HG03460 (cell line): Measurements from ENCODE around the gene ZMYND8.
"Not testable (repeated sequence)": the region's sequence is repeated elsewhere in the genome, so short reads cannot be mapped to it uniquely, and the experiment has no call there.

ENCODE experiments used
- ATAC-seq: cut with Tn5 transposase; IDR thresholded peaks from one replicate; pipeline ENCODE4 v1.9.1; 2021; ENCODE audit not compliant: unreplicated experiment

ZMYND8 gene

DNA sequence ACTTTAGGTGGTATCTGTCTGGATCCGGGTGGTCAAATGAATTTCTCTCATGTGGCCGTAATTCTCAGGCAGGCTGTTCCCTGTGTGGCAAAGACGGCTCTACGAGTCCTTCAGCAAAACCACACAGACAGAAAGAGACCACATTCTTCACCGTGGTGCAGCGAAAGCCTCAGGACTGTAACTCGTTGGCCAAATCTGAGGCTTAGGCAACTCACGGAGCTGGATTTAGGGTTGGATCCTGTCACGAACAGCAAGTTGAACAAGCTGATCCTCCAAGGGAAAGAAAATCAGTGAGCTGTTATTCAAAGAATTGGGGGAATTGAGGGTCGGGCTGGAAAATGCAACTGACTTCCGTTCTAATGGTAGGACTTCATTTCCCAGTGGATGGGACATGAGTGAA, 167.4 kb downstream of the ZMYND8 start:
- no peak for ATAC-seq

DNA sequence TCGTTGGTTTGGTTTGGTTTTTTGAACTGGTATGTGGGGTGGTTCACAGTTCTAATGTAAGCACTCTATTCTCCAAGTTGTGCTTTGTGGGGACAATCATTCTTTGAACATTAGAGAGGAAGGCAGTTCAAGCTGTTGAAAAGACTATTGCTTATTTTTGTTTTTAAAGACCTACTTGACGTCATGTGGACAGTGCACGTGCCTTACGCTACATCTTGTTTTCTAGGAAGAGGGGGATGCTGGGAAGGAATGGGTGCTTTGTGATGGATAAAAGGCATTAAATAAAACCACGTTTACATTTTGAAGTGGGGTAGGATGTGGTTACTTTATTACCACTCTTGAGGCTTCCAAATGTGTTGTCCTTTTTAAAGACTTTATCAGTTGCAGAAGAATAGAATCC, 168.0 kb downstream of the ZMYND8 start:
- ATAC-seq, result no peak

DNA sequence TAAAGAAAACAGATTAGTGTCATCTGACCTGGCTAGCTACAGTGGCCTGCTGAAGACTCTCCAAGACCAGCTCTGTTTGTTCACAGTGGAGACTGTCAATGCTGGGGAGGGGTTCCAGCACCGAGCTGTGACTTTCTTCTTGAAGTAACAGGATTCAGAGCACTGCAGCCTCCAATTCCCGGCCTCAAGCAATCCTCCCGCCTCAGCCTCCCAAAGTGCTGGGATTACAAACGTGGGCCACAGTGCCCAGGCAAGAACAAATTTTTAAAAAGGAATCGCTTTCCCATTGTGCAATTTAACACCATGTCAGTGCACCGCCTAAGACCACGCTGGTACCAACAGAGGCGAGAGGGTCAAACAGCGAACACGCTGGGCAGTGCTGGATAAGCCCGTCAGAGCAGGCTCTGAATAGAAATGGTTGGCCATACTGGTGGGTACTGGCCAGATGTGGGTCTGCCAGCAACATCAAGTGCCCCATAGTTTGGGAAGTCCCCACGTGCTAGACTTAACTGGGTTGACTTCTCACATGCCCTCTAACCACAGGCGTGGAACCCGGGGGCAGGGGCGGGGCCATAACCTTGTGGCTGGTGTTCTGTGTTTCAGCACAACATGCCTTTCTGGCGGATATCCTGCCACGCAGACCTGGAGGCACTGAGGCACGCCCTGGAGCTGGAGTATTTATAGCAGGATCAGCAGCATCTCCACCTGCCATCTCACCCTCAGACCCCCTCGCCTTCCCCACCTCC, 168.9 kb downstream of the ZMYND8 start:
- ATAC-seq, result no peak

- ATAC-seq, result no peak
Measured at GRCh38 chr20:47183367-47183766, 173.1 kb downstream of the ZMYND8 start.

DNA sequence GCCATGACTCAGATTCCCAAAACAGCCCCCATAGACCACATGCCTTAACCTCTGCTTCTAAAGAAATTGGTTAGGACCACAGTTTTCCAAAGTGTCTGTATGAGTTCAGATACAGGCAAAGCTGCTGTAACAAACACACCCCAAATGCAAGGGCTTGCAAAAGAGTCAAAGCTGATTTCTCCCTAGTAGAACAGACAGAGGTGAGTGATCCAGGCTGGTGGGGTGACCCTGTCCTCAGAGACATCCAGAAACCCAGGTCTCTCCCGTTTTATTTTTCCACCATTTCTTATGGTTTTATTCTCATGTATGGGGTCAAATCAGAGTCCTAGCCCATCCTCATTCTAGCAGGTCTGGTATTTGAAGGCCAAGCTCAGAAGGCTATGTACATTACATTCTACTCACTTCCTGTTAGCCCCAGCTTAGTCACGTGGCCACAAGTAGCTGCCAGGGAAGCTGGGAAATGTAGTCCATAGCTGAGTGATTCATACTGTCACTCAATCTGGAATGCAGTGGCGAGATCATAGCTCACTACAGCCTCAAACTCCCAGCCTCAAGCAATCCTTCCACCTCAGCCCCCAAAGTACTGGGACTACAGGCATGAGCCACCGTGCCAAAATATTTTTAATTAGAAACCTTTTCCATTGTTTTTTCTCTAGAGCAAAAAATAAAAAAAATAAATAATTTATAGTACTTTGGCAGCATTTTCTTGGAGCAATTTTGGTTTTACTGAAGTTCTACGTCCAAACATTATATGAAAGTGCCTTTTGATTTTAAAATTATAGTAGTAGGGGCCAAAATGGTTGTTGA, 175.2 kb downstream of the ZMYND8 start:
- no peak for ATAC-seq

DNA sequence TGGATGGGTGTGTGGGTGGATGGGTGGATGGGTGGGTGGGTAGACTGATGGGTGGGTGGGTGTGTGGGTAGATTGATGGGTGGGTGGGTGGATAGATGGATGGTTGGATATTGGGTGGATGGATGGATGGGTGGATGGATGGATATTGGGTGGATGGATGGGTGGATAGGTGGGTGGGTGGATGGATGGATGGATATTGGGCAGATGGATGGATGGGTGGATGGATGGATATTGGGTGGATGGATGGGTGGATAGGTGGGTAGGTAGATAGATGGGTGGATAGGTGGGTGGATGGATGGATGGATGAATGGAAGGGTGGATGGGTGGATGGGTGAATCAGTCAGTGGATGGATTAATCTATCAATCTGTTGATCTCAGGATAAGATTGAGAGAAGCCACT, 177.2 kb downstream of the ZMYND8 start:
- no peak for ATAC-seq

DNA sequence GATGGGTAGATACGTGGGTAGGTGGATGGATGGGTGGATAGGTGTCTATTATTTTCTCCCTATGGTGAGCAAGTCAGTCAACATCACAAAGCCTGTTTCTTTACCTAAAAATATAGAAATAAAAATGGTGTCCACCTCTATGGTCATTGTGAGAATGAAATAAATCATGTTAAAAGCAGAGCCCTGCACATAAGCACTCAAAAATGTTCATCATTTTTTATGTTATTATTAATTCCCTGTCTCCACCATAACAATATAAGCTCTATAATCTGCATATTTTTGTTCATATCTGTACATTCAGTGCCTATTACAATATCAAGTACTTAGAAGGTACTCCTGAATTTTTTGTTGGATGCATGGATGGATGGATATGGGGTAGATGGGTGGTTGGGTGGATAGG, 177.6 kb downstream of the ZMYND8 start:
- no peak for ATAC-seq

DNA sequence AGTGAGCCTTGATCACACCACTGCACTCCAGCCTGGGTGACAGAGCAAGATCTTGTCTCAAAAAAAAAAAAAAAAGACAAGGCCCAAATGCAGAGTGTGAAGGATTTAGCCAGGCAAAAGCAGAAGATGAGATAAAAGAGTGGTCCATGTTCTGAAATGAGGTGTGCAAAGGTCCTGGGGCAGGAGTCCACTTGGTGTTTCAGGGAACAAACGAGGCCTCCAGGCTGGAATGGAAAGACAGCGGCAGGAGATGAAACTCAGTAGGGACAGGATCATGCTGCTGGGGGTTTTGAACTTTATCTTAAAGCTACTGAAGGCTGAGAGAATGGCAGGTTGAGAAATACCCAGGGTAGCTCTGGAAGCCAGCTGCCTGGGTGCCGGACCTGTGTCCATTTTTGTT, 178.2 kb downstream of the ZMYND8 start:
- no peak for ATAC-seq

DNA sequence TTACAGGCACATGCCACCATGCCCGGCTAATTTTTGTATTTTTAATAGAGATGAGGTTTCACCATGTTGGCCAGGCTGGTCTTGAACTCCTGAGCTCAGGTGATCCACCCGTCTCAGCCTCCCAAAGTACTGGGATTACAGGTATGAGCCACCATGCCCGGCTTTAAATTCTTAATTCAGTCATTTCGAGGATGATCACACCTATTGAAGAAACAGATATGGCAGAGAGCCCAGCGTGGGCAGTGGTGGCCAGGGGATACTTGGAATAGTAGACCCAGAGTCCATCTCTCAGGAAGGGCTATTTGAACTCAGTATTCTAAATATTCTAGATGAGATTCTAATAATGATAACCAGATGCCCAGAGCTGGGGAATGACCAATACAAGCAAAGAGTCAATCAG, 180.3 kb downstream of the ZMYND8 start:
- ATAC-seq, result not testable (repeated sequence)

- ATAC-seq, result no peak
Measured at GRCh38 chr20:47175493-47175892, 181.0 kb downstream of the ZMYND8 start.

- no peak for ATAC-seq
Measured at GRCh38 chr20:47174456-47175243, 181.8 kb downstream of the ZMYND8 start.

DNA sequence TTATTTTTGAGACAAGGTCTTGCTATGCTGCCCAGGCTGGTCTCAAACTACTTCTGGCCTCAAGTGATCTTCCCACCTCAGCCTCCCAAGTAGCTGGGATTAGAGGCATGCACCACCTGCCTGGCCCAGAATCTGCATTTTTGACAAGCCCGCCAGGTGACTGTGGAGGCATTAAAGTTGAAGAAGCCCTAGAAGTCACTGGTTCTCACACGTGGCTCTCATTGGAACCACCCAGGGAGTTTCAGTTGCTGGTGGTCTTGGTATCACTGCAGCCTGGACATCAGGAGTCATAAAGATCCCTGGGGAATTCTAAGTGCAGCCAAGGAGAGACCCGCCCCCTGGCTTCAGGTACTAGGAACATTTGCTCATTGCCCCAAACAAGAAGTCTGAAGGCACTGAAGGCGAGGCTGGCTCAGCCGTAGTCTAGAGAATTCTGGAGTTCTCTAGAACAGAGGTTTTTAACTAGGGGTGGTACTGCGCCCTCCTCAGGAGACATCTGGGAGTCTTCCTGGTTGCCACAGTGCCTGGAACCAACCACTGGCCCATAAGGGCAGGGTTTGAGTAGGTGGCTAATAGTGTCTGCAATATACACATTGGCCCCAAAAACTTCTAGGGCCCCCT, 182.8 kb downstream of the ZMYND8 start:
- ATAC-seq, result no peak

GRCh38 chr20:47172579-47172978, 183.9 kb downstream of the ZMYND8 start:
- ATAC-seq, result no peak

- no peak for ATAC-seq
Measured at GRCh38 chr20:47167846-47168245, 188.7 kb downstream of the ZMYND8 start.

- no peak for ATAC-seq
Measured at GRCh38 chr20:47165376-47165865, 191.1 kb downstream of the ZMYND8 start.

DNA sequence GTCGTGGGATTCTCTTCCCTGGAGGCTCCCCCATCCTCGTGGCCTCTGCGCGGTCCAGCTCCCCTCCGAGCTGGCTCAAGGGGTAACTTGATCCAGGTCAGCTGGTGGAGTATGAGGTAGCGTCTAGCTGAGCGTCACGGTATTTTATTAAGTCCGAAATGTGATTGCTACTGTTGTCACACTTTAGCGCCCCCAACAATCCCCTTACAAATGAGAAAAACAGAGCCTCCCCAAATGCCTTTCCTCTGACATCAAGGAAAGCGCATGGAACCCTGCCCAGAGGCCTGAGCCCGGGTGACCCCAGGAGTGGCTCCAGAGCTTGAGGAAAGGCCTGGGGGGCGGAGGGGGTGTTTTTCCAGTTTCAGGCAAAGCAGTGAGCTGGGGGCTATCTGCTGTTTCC, 192.4 kb downstream of the ZMYND8 start:
- no peak for ATAC-seq

- ATAC-seq, result no peak
Measured at GRCh38 chr20:47161411-47161810, 195.1 kb downstream of the ZMYND8 start.

DNA sequence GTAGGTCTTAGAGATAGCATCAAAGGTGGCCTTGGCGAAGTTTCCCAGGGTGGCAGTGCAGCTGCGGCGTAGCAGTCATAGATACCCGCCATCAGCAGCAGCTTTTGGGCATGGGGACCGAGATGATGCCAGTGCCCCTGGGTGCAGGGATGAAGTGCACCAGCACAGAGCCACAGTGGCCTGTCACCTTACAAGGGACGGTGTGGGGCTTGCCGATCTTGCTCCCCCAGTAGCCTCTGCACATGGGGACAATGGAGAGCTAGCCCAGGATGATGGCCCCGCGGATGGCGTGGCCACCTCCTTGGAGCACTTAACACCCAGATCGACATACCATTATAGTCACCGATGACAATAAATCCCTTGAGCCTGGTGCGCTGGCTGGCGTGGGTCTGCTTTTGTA, 195.5 kb downstream of the ZMYND8 start:
- ATAC-seq, result no peak

GRCh38 chr20:47160240-47160639, 196.3 kb downstream of the ZMYND8 start:
- no peak for ATAC-seq
